ENCODE measurements around the gene NEURL1B. TPM values are rescaled to one million over a fixed set of nuclear protein-coding genes. Genes with fewer than 3 reads are reported as not detected.

The NEURL1B gene
- total RNA-seq, 1 donor from 2014 or later = 9.8 TPM

DNA sequence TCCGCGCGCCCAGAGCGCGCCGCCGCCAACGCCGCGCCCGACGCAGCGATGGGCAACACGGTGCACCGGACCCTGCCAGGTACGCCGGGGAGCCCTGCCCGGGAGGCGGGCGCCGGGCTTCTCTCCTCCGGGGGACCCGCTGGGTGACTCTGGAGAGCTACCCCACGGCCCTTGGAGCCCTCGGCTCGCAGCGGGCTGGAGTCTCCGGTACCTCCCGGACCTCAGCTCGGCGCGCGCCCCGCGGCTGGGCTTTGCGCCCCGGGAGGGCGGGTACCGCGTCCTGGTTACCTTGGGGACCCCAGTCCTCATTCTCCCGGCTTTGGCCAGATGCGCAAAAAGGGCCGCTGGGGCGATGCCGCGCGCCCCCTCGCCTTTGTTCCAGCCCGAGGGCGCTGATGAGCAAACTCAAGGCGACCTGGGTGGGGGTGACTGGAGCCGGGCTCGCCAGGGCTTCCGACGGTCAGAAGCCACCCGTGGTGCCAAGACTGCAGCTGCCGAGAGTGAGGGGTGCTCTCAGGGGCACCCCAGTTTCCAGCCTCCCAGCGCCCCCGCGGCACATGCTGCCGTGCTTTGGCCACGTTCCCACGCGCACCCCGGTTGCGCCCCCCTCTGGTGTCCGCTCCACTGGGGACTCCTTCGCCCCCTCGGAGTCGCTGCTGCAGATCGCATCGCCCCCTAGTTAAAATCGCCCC is 442 bp downstream of the NEURL1B start:
- no peak overlapping the region for H3K27ac ChIP-seq (ENCODE audit: low read depth, low read length)

DNA sequence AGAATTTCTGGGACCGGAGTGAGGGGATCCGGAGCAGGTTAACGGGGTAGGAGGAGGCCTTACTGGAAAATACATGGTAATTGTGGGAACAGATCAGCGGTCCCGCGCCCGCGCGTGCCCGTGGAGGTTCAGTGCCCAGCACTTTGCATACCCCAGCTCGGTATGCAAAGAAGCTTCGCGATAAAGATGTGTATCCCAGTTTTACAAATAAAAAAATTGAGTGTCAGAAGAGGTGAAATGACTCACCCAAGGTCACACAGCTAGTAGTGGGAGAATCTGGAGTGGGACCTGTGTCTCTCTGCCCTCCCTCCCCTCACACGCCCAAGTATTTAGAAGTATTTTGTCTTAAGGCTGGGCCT is 967 bp downstream of the NEURL1B start:
- peaks cover 10% of the 10 kb centered on the region for H3K4me1 Mint-ChIP-seq (ENCODE audit: low read depth, unreplicated experiment)
- peak overlapping the region; percentile 63 for H3K4me3 ChIP-seq (ENCODE audit: insufficient read depth, low read depth, low read length)
- H3K27ac Mint-ChIP-seq (ENCODE audit: unreplicated experiment) = no peak overlapping the region
- no peaks in the 10 kb centered on the region for H3K36me3 ChIP-seq (ENCODE audit: insufficient read depth, low read length)
- H3K27me3 ChIP-seq (ENCODE audit: insufficient read depth, low read length) = peaks cover 5% of the 10 kb centered on the region
- no peaks in the 10 kb centered on the region for H3K9me3 ChIP-seq (ENCODE audit: insufficient read depth, low read depth, low read length)
- FAIRE-seq (no peak), DNase-seq (ENCODE audit: low read depth) (no peak)
- peak overlapping the region; percentile 82 for H2AFZ ChIP-seq (ENCODE audit: low read depth, low read length)
- H3K9ac ChIP-seq (ENCODE audit: low read length) = peak overlapping the region; percentile 59
- H3K27me3 Mint-ChIP-seq (ENCODE audit: low read depth, unreplicated experiment) = peaks cover 49% of the 10 kb centered on the region
- no peaks in the 10 kb centered on the region for H4K20me1 ChIP-seq (ENCODE audit: insufficient read depth, low read length)
- H3K4me1 ChIP-seq (ENCODE audit: insufficient read depth, low read length) = peaks cover 6% of the 10 kb centered on the region
- peak overlapping the region; percentile 89 for H3K4me2 ChIP-seq (ENCODE audit: low read length)
- H3K36me3 Mint-ChIP-seq (ENCODE audit: low read depth, unreplicated experiment) = no peaks in the 10 kb centered on the region
- H3K4me3 Mint-ChIP-seq (ENCODE audit: unreplicated experiment) = peak overlapping the region; percentile 82
- H3K9me3 Mint-ChIP-seq (ENCODE audit: unreplicated experiment) = no peaks in the 10 kb centered on the region
- H3K79me2 ChIP-seq (ENCODE audit: insufficient read depth, low read length) = no peaks in the 10 kb centered on the region
- no peak overlapping the region for H3K27ac ChIP-seq (ENCODE audit: low read depth, low read length)
- no peak for TF ChIP-seq EZH2 (IDR thresholded peaks at IDR 0.05; ENCODE audit: insufficient read depth, low read length)
- TF ChIP-seq, protein P1, sequence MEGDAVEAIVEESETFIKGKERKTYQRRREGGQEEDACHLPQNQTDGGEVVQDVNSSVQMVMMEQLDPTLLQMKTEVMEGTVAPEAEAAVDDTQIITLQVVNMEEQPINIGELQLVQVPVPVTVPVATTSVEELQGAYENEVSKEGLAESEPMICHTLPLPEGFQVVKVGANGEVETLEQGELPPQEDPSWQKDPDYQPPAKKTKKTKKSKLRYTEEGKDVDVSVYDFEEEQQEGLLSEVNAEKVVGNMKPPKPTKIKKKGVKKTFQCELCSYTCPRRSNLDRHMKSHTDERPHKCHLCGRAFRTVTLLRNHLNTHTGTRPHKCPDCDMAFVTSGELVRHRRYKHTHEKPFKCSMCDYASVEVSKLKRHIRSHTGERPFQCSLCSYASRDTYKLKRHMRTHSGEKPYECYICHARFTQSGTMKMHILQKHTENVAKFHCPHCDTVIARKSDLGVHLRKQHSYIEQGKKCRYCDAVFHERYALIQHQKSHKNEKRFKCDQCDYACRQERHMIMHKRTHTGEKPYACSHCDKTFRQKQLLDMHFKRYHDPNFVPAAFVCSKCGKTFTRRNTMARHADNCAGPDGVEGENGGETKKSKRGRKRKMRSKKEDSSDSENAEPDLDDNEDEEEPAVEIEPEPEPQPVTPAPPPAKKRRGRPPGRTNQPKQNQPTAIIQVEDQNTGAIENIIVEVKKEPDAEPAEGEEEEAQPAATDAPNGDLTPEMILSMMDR (IDR thresholded peaks at IDR 0.05; ENCODE audit: insufficient read depth, low read depth, low read length) = no peak

More for the DNA sequence above, 442 bp downstream of the NEURL1B start:
- Histone ChIP-seq H4K20me1 (ENCODE audit: insufficient read depth, low read length) (no peaks in the 10 kb centered on the region), H3K4me2 (ENCODE audit: low read length) (peak overlapping the region; percentile 89), H3K9ac (ENCODE audit: low read length) (peak overlapping the region; percentile 59), H3K4me1 (ENCODE audit: insufficient read depth, low read length) (peaks cover 6% of the 10 kb centered on the region), H3K27me3 (ENCODE audit: insufficient read depth, low read length) (peaks cover 5% of the 10 kb centered on the region), H3K4me3 (ENCODE audit: insufficient read depth, low read depth, low read length) (peak overlapping the region; percentile 63), H3K9me3 (ENCODE audit: insufficient read depth, low read depth, low read length) (no peaks in the 10 kb centered on the region), H2AFZ (ENCODE audit: low read depth, low read length) (peak overlapping the region; percentile 82), H3K79me2 (ENCODE audit: insufficient read depth, low read length) (no peaks in the 10 kb centered on the region), H3K36me3 (ENCODE audit: insufficient read depth, low read length) (no peaks in the 10 kb centered on the region)
- Mint-ChIP-seq H3K9me3 (ENCODE audit: unreplicated experiment) (no peaks in the 10 kb centered on the region), H3K27me3 (ENCODE audit: low read depth, unreplicated experiment) (peaks cover 49% of the 10 kb centered on the region), H3K27ac (ENCODE audit: unreplicated experiment) (no peak overlapping the region), H3K4me1 (ENCODE audit: low read depth, unreplicated experiment) (peaks cover 5% of the 10 kb centered on the region), H3K4me3 (ENCODE audit: unreplicated experiment) (peak overlapping the region; percentile 82), H3K36me3 (ENCODE audit: low read depth, unreplicated experiment) (no peaks in the 10 kb centered on the region)
- FAIRE-seq = no peak
- no peak for TF ChIP-seq EZH2 (IDR thresholded peaks at IDR 0.05; ENCODE audit: insufficient read depth, low read length)
- TF ChIP-seq, protein P1 (IDR thresholded peaks at IDR 0.05; ENCODE audit: insufficient read depth, low read depth, low read length) = no peak
- DNase-seq (ENCODE audit: low read depth) = no peak

DNA sequence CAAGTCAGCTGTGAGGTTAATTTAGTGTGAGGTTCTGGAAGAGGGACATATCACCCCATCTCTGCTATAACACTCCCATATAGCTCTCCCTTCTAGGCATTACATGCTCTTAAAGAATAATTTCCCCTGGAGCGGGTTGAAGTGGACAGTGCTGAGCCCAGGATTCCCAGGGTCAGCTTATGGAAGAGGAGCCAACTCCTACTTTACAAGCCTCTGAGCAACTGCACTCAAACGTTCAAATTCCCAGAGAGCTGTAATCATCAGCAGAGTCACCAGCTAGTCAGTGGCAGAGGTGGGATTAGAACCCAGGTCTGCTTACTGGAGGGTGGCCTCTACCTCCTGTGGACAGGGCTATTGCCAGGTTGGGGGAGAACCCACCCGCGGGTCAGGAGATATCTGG is 1.4 kb downstream of the NEURL1B start:
- FAIRE-seq (no peak), DNase-seq (ENCODE audit: low read depth) (no peak)
- Histone ChIP-seq H4K20me1 (ENCODE audit: insufficient read depth, low read length) (no peaks in the 10 kb centered on the region), H3K27ac (ENCODE audit: low read depth, low read length) (no peak overlapping the region), H3K4me1 (ENCODE audit: insufficient read depth, low read length) (peaks cover 6% of the 10 kb centered on the region), H3K9ac (ENCODE audit: low read length) (no peak overlapping the region), H3K79me2 (ENCODE audit: insufficient read depth, low read length) (no peaks in the 10 kb centered on the region), H3K4me2 (ENCODE audit: low read length) (peak overlapping the region; percentile 89), H3K4me3 (ENCODE audit: insufficient read depth, low read depth, low read length) (no peak overlapping the region), H3K36me3 (ENCODE audit: insufficient read depth, low read length) (no peaks in the 10 kb centered on the region), H2AFZ (ENCODE audit: low read depth, low read length) (no peak overlapping the region), H3K9me3 (ENCODE audit: insufficient read depth, low read depth, low read length) (no peaks in the 10 kb centered on the region), H3K27me3 (ENCODE audit: insufficient read depth, low read length) (peaks cover 5% of the 10 kb centered on the region)
- no peak overlapping the region for H3K27ac Mint-ChIP-seq (ENCODE audit: unreplicated experiment)
- H3K4me3 Mint-ChIP-seq (ENCODE audit: unreplicated experiment) = peak overlapping the region; percentile 82
- H3K36me3 Mint-ChIP-seq (ENCODE audit: low read depth, unreplicated experiment) = no peaks in the 10 kb centered on the region
- H3K9me3 Mint-ChIP-seq (ENCODE audit: unreplicated experiment) = no peaks in the 10 kb centered on the region
- H3K4me1 Mint-ChIP-seq (ENCODE audit: low read depth, unreplicated experiment) = peaks cover 12% of the 10 kb centered on the region
- H3K27me3 Mint-ChIP-seq (ENCODE audit: low read depth, unreplicated experiment) = peaks cover 46% of the 10 kb centered on the region
- TF ChIP-seq, protein P1 (IDR thresholded peaks at IDR 0.05; ENCODE audit: insufficient read depth, low read depth, low read length) = no peak
- no peak for TF ChIP-seq EZH2 (IDR thresholded peaks at IDR 0.05; ENCODE audit: insufficient read depth, low read length)
